H1 (cell line): Measurements from ENCODE around the gene PTPRG. TPM values are rescaled to one million over a fixed set of nuclear protein-coding genes. Genes with fewer than 3 reads are reported as not detected.

ENCODE experiments used
- CTCF ChIA-PET: fragments of 300-600 bp; sonication (Branson Sonifier 250); formaldehyde crosslinking; loops from one replicate; lab custom pipeline; 2021; ENCODE audit not compliant: partially characterized antibody; lab: Charles Lee
- POLR2A ChIA-PET: fragments of 300-600 bp; sonication (Branson Sonifier 250); formaldehyde crosslinking; loops from one replicate; lab custom pipeline; 2021; ENCODE audit warnings: inconsistent platforms; ENCODE audit not compliant: partially characterized antibody; lab: Charles Lee
- DNase-seq, 2 experiments: peaks; one replicate each; pipeline versions ENCODE4 v3.0.0 to v3.0.0-alpha.2; 2010 to 2022; ENCODE audit warnings: low spot score in 2 of 2, low read depth in 1 of 2, mixed read lengths in 1 of 2
- FAIRE-seq: peaks from 2 replicates; lab custom pipeline; 2011; peaks lifted over from hg19 to GRCh38; lab: Jason Lieb, UNC
- H2AFZ ChIP-seq: 2 replicates; pipeline ENCODE4 v1.8.1; 2012; ENCODE audit warnings: low read length, inconsistent platforms
- H2AK5ac ChIP-seq: 2 replicates; pipeline ENCODE4 v1.6.1; 2013; ENCODE audit warnings: low read depth, low read length
- H2BK120ac ChIP-seq: replicated peaks from 2 replicates; pipeline ENCODE3; 2013; ENCODE audit warnings: low read depth, low read length, inconsistent platforms
- H2BK12ac ChIP-seq: 2 replicates; pipeline ENCODE4 v1.6.1; 2013; ENCODE audit warnings: low read depth, low read length
- H2BK15ac ChIP-seq: 2 replicates; pipeline ENCODE4 v1.6.1; 2013; ENCODE audit warnings: low read length
- H2BK20ac ChIP-seq: 2 replicates; pipeline ENCODE4 v1.6.1; 2013; ENCODE audit warnings: low read length
- H2BK5ac ChIP-seq: 2 replicates; pipeline ENCODE4 v1.6.1; 2013; ENCODE audit warnings: low read depth, low read length
- H3K14ac ChIP-seq: 2 replicates; pipeline ENCODE4 v1.6.1; 2013; ENCODE audit warnings: inconsistent platforms; ENCODE audit not compliant: insufficient read length
- H3K18ac ChIP-seq: 2 replicates; pipeline ENCODE4 v1.6.1; 2013; ENCODE audit warnings: low read length; ENCODE audit errors: extremely low read depth
- H3K23ac ChIP-seq: 2 replicates; pipeline ENCODE4 v1.6.1; 2013; ENCODE audit warnings: inconsistent platforms; ENCODE audit not compliant: insufficient read length
- H3K23me2 ChIP-seq: 2 replicates; pipeline ENCODE4 v1.6.1; 2013; ENCODE audit warnings: low read depth, low read length
- H3K27ac ChIP-seq: 2 replicates; pipeline ENCODE4 v1.6.1; 2011; ENCODE audit warnings: low read depth, low read length, inconsistent platforms
- H3K27me3 ChIP-seq, 4 experiments: replicated peaks in 1 of 4; 1 replicate in 1 of 4; 2 replicates in 3 of 4; pipeline versions ENCODE4 v1.6.1 to v1.8.1; 2011 to 2013; ENCODE audit warnings: low read length in 3 of 4, mild to moderate bottlenecking in 3 of 4, inconsistent platforms in 2 of 4, mixed read lengths in 2 of 4, moderate library complexity in 1 of 4; ENCODE audit not compliant: control insufficient read depth in 3 of 4, insufficient read depth in 3 of 4; ENCODE audit errors: extremely low read depth in 1 of 4
- H3K36me3 ChIP-seq, 4 experiments: 2 replicates each; pipeline versions ENCODE4 v1.6.1 to v1.8.1; 2011 to 2013; ENCODE audit warnings: mild to moderate bottlenecking in 4 of 4, low read length in 3 of 4, moderate library complexity in 2 of 4, control low read depth in 1 of 4, inconsistent platforms in 1 of 4; ENCODE audit not compliant: insufficient read depth in 4 of 4, control insufficient read depth in 2 of 4
- H3K4ac ChIP-seq: replicated peaks from 2 replicates; pipeline ENCODE3; 2013; ENCODE audit warnings: low read length, low read depth, mixed read lengths, inconsistent platforms; ENCODE audit not compliant: insufficient read length
- H3K4me1 ChIP-seq, 4 experiments: replicated peaks in 1 of 4; 1 replicate in 1 of 4; 2 replicates in 3 of 4; pipeline versions ENCODE4 v1.6.1 to v1.8.1; 2011 to 2013; ENCODE audit warnings: low read length in 3 of 4, inconsistent platforms in 2 of 4, mixed read lengths in 1 of 4; ENCODE audit not compliant: insufficient read depth in 4 of 4, control insufficient read depth in 3 of 4
- H3K4me2 ChIP-seq, 2 experiments: 2 replicates each; pipeline versions ENCODE4 v1.6.1 to v1.8.1; 2011 to 2013; ENCODE audit warnings: low read depth in 2 of 2, low read length in 2 of 2, control low read depth in 1 of 2, inconsistent platforms in 1 of 2, mild to moderate bottlenecking in 1 of 2; ENCODE audit not compliant: insufficient read depth in 1 of 2
- H3K4me3 ChIP-seq, 4 experiments: fragments of 200-600, 300-600 bp in 1 of 4; sonication (generic), shearing (Covaris generic), sonication (Bioruptor Twin) in 1 of 4; 2 replicates each; pipeline versions ENCODE4 v1.5.1 to v1.8.1; 2011 to 2016; ENCODE audit warnings: low read length in 4 of 4, low read depth in 3 of 4, control low read depth in 2 of 4, inconsistent platforms in 2 of 4, mild to moderate bottlenecking in 2 of 4, mixed read lengths in 1 of 4, moderate library complexity in 1 of 4; ENCODE audit not compliant: insufficient read depth in 2 of 4; ENCODE audit errors: extremely low read depth in 1 of 4
- H3K56ac ChIP-seq: replicated peaks from 2 replicates; pipeline ENCODE3; 2013; ENCODE audit warnings: low read depth, mild to moderate bottlenecking, mixed read lengths, low read length, inconsistent platforms; ENCODE audit not compliant: insufficient read length
- H3K79me1 ChIP-seq: 2 replicates; pipeline ENCODE4 v1.6.1; 2013; ENCODE audit warnings: low read depth, low read length, control low read depth
- H3K79me2 ChIP-seq, 2 experiments: 2 replicates each; pipeline versions ENCODE4 v1.6.1 to v1.8.1; 2012 to 2013; ENCODE audit warnings: low read length in 2 of 2, mild to moderate bottlenecking in 2 of 2, inconsistent platforms in 1 of 2; ENCODE audit not compliant: insufficient read depth in 2 of 2, control insufficient read depth in 1 of 2
- H3K9ac ChIP-seq, 4 experiments: replicated peaks in 1 of 4; 1 replicate in 1 of 4; 2 replicates in 3 of 4; pipeline versions ENCODE4 v1.6.1 to v1.8.1; 2011 to 2013; ENCODE audit warnings: low read depth in 3 of 4, low read length in 3 of 4, control low read depth in 2 of 4, mild to moderate bottlenecking in 2 of 4, moderate library complexity in 2 of 4, inconsistent platforms in 1 of 4; ENCODE audit errors: extremely low read depth in 1 of 4
- H3K9me3 ChIP-seq, 2 experiments: 2 replicates each; pipeline versions ENCODE4 v1.6.1 to v1.8.1; 2012 to 2013; ENCODE audit warnings: mild to moderate bottlenecking in 2 of 2, moderate library complexity in 2 of 2, control low read depth in 1 of 2, inconsistent platforms in 1 of 2, low read depth in 1 of 2, low read length in 1 of 2, mixed read lengths in 1 of 2; ENCODE audit not compliant: insufficient read depth in 2 of 2
- H4K20me1 ChIP-seq, 2 experiments: replicated peaks in 1 of 2; 2 replicates each; pipeline versions ENCODE3 to v1.8.1; 2011 to 2013; ENCODE audit warnings: inconsistent platforms in 2 of 2, low read length in 2 of 2, mild to moderate bottlenecking in 1 of 2; ENCODE audit not compliant: insufficient read depth in 2 of 2, control insufficient read depth in 1 of 2
- H4K5ac ChIP-seq: 2 replicates; pipeline ENCODE4 v1.6.1; 2013; ENCODE audit warnings: low read length, low read depth, mixed read lengths, inconsistent platforms; ENCODE audit not compliant: insufficient read length
- H4K8ac ChIP-seq: 2 replicates; pipeline ENCODE4 v1.8.0; 2013; ENCODE audit warnings: mild to moderate bottlenecking, moderate library complexity, low read length, inconsistent platforms; ENCODE audit not compliant: insufficient read depth; ENCODE audit errors: extremely low read depth
- H4K91ac ChIP-seq: replicated peaks from 2 replicates; pipeline ENCODE3; 2013; ENCODE audit warnings: low read length, mixed read lengths, inconsistent platforms; ENCODE audit not compliant: insufficient read length
- WGBS, 2 experiments: shearing (Covaris generic) in 1 of 2; methylation state at CpG; one replicate each; pipeline versions ENCODE4 v1.1.6 to v1.1.7; 2013 to 2015; ENCODE audit warnings: low lambda C conversion rate in 2 of 2, mixed read lengths in 2 of 2, inconsistent platforms in 1 of 2, low coverage in 1 of 2, missing lambda C conversion rate in 1 of 2; ENCODE audit not compliant: insufficient replicate concordance in 2 of 2, insufficient coverage in 1 of 2, insufficient read length in 1 of 2; ENCODE audit errors: extremely low coverage in 1 of 2, missing lambda C conversion rate in 1 of 2; 5-methylcytosine and 5-hydroxymethylcytosine counted together
- polyA plus RNA-seq, 7 experiments: library from polyadenylated mRNA; depleted of rRNA in 3 of 7; stranded (reverse) in 5 of 7; unstranded in 2 of 7; fragments of >200 nt in 5 of 7; fragments of 200-250 nt in 2 of 7; gene quantifications; 1 replicate in 5 of 7; 2 replicates in 1 of 7; 4 replicates in 1 of 7; pipeline versions ENCODE4 v1.2.1 to v1.2.3, GENCODE V29; 2011 to 2013; ENCODE audit warnings: missing spikeins in 2 of 7, mixed read lengths in 2 of 7
- total RNA-seq: library from RNA; stranded (reverse); fragmentation: NEBNext Ultra II Directional; extraction: Animal tissue kit (Norgen Biotek cat#: 25700); gene quantifications from 2 replicates; pipeline ENCODE4 v1.2.1, GENCODE V29; 2021

Gene PTPRG
- total and polyA plus RNA-seq, 2 of the 8 experiments (the other 6 are each of a cell fraction or from before 2014, with no cell fraction given): 23.3 to 96.2 TPM

DNA sequence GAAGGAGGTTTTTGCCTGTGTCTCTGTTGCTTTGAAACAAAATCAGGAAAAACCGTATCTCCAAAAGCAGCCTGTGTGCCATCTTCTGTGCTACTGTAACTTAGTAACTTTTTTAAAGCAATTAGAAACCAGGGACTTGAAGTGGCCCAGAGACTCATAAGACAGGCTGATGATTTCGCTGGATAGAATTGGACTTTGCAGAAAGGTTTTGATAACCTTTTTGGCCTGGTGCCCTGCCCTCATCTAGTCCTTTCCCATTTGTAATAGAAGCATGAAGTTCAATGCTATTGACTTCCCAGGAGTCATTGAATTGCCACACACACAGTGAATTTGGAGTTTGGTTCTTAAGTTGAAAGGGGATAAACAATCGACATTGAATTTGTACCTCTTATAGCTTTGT is 157.2 kb downstream of the PTPRG start:
- H3K79me1 ChIP-seq: no peaks in the 10 kb centered on the region; the same call in 1 of the 2 replicates
- no peak overlapping the region for H3K14ac ChIP-seq
- H4K5ac ChIP-seq: no peak overlapping the region
- no peak overlapping the region for H3K18ac ChIP-seq
- no peak overlapping the region for H3K56ac ChIP-seq
- H2BK20ac ChIP-seq: no peak overlapping the region
- H2BK120ac ChIP-seq: no peak overlapping the region
- H2BK12ac ChIP-seq: no peak overlapping the region
- H4K8ac ChIP-seq: no peak overlapping the region
- H3K27ac ChIP-seq: no peak overlapping the region
- no peak overlapping the region for H2BK15ac ChIP-seq
- no peaks in the 10 kb centered on the region for H3K23me2 ChIP-seq
- H3K27me3 ChIP-seq: no peaks in the 10 kb centered on the region
- H4K91ac ChIP-seq: no peak overlapping the region
- peak; percentile 52 for FAIRE-seq
- H3K23ac ChIP-seq: no peak overlapping the region
- peaks cover 6 to 100% of the 10 kb centered on the region in 2 experiments; a peak in 3 of 4 replicates for H3K79me2 ChIP-seq
- no peak overlapping the region for H2AK5ac ChIP-seq
- CTCF ChIA-PET: interaction anchor here (0.6 kb wide), 2 partner anchors 30 to 60 kb away, joined by 3 to 4 read pairs; no protein-coding TSS in a partner anchor
- H4K20me1 ChIP-seq: peaks cover 0 to 2% of the 10 kb centered on the region in 2 experiments
- H3K9me3 ChIP-seq: no peaks in the 10 kb centered on the region
- H2BK5ac ChIP-seq: no peak overlapping the region
- POLR2A ChIA-PET: interaction anchor here (0.5 kb wide), 1 partner anchor 401 kb away, joined by 3 read pairs; no protein-coding TSS in a partner anchor
- H3K4me3 ChIP-seq: no peak overlapping the region
- H3K36me3 ChIP-seq: no peaks in the 10 kb centered on the region; a peak in 1 of 8 replicates
- 85% methylated on average over 3 of the region's 3 CpGs; no CpG with 5 or more reads in 1 of the 2 experiments for WGBS, 2 experiments
- no peak overlapping the region for H3K4ac ChIP-seq
- DNase-seq: no peak
- H3K4me1 ChIP-seq: peaks cover 1 to 11% (median 7%) of the 10 kb centered on the region in 4 experiments; a peak in 6 of 7 replicates
- H3K4me2 ChIP-seq: no peak overlapping the region
- H2AFZ ChIP-seq: no peak overlapping the region
- H3K9ac ChIP-seq: no peak overlapping the region
